ENCODE data around the gene LPP. TPM values are rescaled to one million over a fixed set of nuclear protein-coding genes. Genes with fewer than 3 reads are reported as not detected.

The LPP gene
- total and polyA plus RNA-seq, 2 of the 4 experiments (the other 2 are of a cell fraction) = 16.0 to 130 TPM

- Histone ChIP-seq H3K27ac (ENCODE audit: insufficient read depth, low read length) (no peak overlapping the region), H2BK5ac (ENCODE audit: low read depth, low read length, poor library complexity, severe bottlenecking) (no peak overlapping the region), H3K9me3 (ENCODE audit: control insufficient read depth, insufficient read depth, low read length) (no peaks in the 10 kb centered on the region), H2AFZ (replicated peaks; ENCODE audit: low read length, poor library complexity) (no peak overlapping the region), H2AK5ac (ENCODE audit: low read depth, low read length) (no peak overlapping the region), H3K4ac (ENCODE audit: low read depth, low read length) (no peak overlapping the region), H2AK9ac (replicated peaks; ENCODE audit: low read depth, low read length, poor library complexity) (no peak overlapping the region), H3K36me3 (ENCODE audit: control insufficient read depth, insufficient read depth, low read length) (peaks cover 2% of the 10 kb centered on the region; the same call in 1 of the 2 replicates), H3K56ac (ENCODE audit: extremely low read depth, insufficient read depth, low read length) (no peak overlapping the region), H4K91ac (ENCODE audit: insufficient read depth, low read depth, low read length) (no peak overlapping the region), H3K18ac (ENCODE audit: low read depth, low read length) (no peak overlapping the region), H3K27me3 (ENCODE audit: control insufficient read depth, insufficient read depth, low read length) (no peaks in the 10 kb centered on the region), H3K79me1 (ENCODE audit: low read depth in 1 of 2, low read length in 2 of 2) (peaks cover 24 to 63% of the 10 kb centered on the region in 2 experiments), H3K4me2 (ENCODE audit: low read depth, low read length) (no peak overlapping the region), H3K23ac (ENCODE audit: low read depth, low read length) (no peak overlapping the region), H4K20me1 (ENCODE audit: insufficient read depth, low read length) (peaks cover 6% of the 10 kb centered on the region; the same call in 1 of the 2 replicates), H2BK120ac (ENCODE audit: low read depth, low read length) (no peak overlapping the region), H3K4me1 (ENCODE audit: control insufficient read depth, insufficient read depth, low read length) (peaks cover 7% of the 10 kb centered on the region; the same call in 1 of the 2 replicates), H2BK15ac (ENCODE audit: low read depth, low read length) (no peak overlapping the region), H3K9ac (ENCODE audit: low read depth, low read length) (no peak overlapping the region), H2BK20ac (ENCODE audit: low read depth, low read length) (no peak overlapping the region), H3K4me3 (ENCODE audit: insufficient read depth, low read depth, low read length) (no peak overlapping the region), H4K8ac (ENCODE audit: low read depth in 2 of 2, low read length in 2 of 2) (no peak overlapping the region), H3K9me1 (ENCODE audit: insufficient read depth, low read length) (0 out of 2 replicates have a peak, but pooled peaks cover 5% of the 10 kb centered on the region), H4K5ac (ENCODE audit: low read depth, low read length) (no peak overlapping the region), H3K14ac (replicated peaks; ENCODE audit: low read depth, low read length) (no peak overlapping the region)
- ChIA-PET POLR2A (ENCODE audit: unreplicated experiment) (no interaction called here), CTCF (interaction anchor here (0.6 kb wide), 1 partner anchor 559 kb away, joined by 3 read pairs; no protein-coding TSS in a partner anchor)
- DNase-seq (no peak), ATAC-seq (ENCODE audit: low read depth) (no peak)
- no TSS peak for BruUV-seq (replicated peaks)
- dilution Hi-C loops (cut with HindIII; ENCODE audit: low sequenced_read_pairs, unreplicated experiment) = no loop called here
- in situ Hi-C loops (cut with MboI; ENCODE audit: low sequenced_read_pairs) = no loop called here
- intact Hi-C loops (cut with micrococcal nuclease) = no loop called here
- WGBS, 2 experiments (ENCODE audit: extremely low coverage in 2 of 2, insufficient read length in 1 of 2) = no CpG with 5 or more reads among the region's 4 CpGs
- TF ChIP-seq MXI1 (IDR thresholded peaks at IDR 0.05; ENCODE audit: borderline replicate concordance, low read depth, low read length) (no peak), CHD1 (IDR thresholded peaks at IDR 0.05; ENCODE audit: low read depth, low read length) (no peak), RFX5 (IDR thresholded peaks at IDR 0.05; ENCODE audit: low read depth, low read length) (no peak), ELK1 (IDR thresholded peaks at IDR 0.05; ENCODE audit: borderline replicate concordance, low read depth, low read length) (no peak), RAD21 (IDR thresholded peaks at IDR 0.05; ENCODE audit: low read length) (no peak), CTCF (conservative IDR thresholded peaks at IDR 0.05; ENCODE audit: low read depth, low read length) (no peak), MAZ (IDR thresholded peaks at IDR 0.05; ENCODE audit: borderline replicate concordance, low read depth, low read length) (no peak), RCOR1 (IDR thresholded peaks at IDR 0.05; ENCODE audit: insufficient replicate concordance, low read length) (no peak), POLR2A (IDR thresholded peaks at IDR 0.05; ENCODE audit: low read depth, low read length) (no peak), SMC3 (IDR thresholded peaks at IDR 0.05; ENCODE audit: low read depth, low read length) (no peak), BHLHE40 (IDR thresholded peaks at IDR 0.05; ENCODE audit: low read depth, low read length) (no peak), MAFK (IDR thresholded peaks at IDR 0.05; ENCODE audit: low read depth, low read length) (no peak), USF2 (IDR thresholded peaks at IDR 0.05; ENCODE audit: low read depth, low read length) (no peak), CEBPB (IDR thresholded peaks at IDR 0.05; ENCODE audit: low read depth, low read length) (no peak), FOS (IDR thresholded peaks at IDR 0.05; ENCODE audit: low read depth, low read length) (no peak)
Measured at GRCh38 chr3:188672840-188673239, 518.9 kb downstream of the LPP start.
